ENCODE measurements around the gene CHRNA7. TPM values are rescaled to one million over a fixed set of nuclear protein-coding genes. Genes with fewer than 3 reads are reported as not detected.

Gene CHRNA7
- total and polyA plus RNA-seq, 9 of the 15 experiments (the other 6 are each of a cell fraction or from before 2014, with no cell fraction given), result 0.04 TPM; not detected in 8

DNA sequence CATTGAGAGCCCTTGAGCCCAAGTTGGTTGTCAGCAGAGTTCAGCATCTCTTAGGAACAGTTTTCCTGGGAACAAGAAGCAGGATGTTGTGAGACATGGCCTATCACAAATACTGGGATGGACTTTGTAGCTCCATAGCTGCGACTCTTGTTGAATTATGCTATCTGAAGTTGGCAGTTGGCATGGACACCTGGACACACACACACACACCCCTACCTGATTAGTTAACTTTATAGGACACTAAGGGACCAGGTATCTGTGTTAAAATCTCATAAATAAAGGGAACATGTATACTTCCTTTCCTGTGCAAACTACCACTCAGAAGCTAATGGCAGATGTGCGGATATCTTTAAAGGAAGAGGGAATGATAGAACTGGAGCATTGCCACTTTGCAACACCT lies 10.2 kb upstream of the CHRNA7 start (continued):
- no peak for TF ChIP-seq RBM25 (IDR thresholded peaks at IDR 0.05; ENCODE audit: low read depth, low read length, severe bottlenecking)
- TF ChIP-seq, protein P1, sequence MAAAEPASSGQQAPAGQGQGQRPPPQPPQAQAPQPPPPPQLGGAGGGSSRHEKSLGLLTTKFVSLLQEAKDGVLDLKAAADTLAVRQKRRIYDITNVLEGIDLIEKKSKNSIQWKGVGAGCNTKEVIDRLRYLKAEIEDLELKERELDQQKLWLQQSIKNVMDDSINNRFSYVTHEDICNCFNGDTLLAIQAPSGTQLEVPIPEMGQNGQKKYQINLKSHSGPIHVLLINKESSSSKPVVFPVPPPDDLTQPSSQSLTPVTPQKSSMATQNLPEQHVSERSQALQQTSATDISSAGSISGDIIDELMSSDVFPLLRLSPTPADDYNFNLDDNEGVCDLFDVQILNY (CRISPR knock-in tag; IDR thresholded peaks at IDR 0.05), result no peak
- TF ChIP-seq, protein P2, sequence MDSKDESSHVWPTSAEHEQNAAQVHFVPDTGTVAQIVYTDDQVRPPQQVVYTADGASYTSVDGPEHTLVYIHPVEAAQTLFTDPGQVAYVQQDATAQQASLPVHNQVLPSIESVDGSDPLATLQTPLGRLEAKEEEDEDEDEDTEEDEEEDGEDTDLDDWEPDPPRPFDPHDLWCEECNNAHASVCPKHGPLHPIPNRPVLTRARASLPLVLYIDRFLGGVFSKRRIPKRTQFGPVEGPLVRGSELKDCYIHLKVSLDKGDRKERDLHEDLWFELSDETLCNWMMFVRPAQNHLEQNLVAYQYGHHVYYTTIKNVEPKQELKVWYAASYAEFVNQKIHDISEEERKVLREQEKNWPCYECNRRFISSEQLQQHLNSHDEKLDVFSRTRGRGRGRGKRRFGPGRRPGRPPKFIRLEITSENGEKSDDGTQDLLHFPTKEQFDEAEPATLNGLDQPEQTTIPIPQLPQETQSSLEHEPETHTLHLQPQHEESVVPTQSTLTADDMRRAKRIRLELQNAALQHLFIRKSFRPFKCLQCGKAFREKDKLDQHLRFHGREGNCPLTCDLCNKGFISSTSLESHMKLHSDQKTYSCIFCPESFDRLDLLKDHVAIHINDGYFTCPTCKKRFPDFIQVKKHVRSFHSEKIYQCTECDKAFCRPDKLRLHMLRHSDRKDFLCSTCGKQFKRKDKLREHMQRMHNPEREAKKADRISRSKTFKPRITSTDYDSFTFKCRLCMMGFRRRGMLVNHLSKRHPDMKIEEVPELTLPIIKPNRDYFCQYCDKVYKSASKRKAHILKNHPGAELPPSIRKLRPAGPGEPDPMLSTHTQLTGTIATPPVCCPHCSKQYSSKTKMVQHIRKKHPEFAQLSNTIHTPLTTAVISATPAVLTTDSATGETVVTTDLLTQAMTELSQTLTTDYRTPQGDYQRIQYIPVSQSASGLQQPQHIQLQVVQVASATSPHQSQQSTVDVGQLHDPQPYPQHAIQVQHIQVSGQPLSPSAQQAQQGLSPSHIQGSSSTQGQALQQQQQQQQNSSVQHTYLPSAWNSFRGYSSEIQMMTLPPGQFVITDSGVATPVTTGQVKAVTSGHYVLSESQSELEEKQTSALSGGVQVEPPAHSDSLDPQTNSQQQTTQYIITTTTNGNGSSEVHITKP (IDR thresholded peaks at IDR 0.05; ENCODE audit: partially characterized antibody), result no peak
- TF ChIP-seq HDGF (IDR thresholded peaks at IDR 0.05), result no peak
- TF ChIP-seq, protein P3, sequence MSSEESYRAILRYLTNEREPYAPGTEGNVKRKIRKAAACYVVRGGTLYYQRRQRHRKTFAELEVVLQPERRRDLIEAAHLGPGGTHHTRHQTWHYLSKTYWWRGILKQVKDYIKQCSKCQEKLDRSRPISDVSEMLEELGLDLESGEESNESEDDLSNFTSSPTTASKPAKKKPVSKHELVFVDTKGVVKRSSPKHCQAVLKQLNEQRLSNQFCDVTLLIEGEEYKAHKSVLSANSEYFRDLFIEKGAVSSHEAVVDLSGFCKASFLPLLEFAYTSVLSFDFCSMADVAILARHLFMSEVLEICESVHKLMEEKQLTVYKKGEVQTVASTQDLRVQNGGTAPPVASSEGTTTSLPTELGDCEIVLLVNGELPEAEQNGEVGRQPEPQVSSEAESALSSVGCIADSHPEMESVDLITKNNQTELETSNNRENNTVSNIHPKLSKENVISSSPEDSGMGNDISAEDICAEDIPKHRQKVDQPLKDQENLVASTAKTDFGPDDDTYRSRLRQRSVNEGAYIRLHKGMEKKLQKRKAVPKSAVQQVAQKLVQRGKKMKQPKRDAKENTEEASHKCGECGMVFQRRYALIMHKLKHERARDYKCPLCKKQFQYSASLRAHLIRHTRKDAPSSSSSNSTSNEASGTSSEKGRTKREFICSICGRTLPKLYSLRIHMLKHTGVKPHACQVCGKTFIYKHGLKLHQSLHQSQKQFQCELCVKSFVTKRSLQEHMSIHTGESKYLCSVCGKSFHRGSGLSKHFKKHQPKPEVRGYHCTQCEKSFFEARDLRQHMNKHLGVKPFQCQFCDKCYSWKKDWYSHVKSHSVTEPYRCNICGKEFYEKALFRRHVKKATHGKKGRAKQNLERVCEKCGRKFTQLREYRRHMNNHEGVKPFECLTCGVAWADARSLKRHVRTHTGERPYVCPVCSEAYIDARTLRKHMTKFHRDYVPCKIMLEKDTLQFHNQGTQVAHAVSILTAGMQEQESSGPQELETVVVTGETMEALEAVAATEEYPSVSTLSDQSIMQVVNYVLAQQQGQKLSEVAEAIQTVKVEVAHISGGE (CRISPR knock-in tag; IDR thresholded peaks at IDR 0.05), result no peak
- TF ChIP-seq SMARCB1 (IDR thresholded peaks at IDR 0.05; ENCODE audit: insufficient read length, low read depth), result no peak
- no peak for TF ChIP-seq RBM34 (IDR thresholded peaks at IDR 0.05; ENCODE audit: borderline replicate concordance, insufficient read depth, low read length)
- no peak for TF ChIP-seq BRCA1 (IDR thresholded peaks at IDR 0.05)
- no peak for TF ChIP-seq BRCA1 (CRISPR knock-in tag; IDR thresholded peaks at IDR 0.05)
- no peak for TF ChIP-seq ZNF224 (CRISPR knock-in tag; IDR thresholded peaks at IDR 0.05)

Data from K562 (cell line).